ENCODE results near the gene SRPK1. TPM values are rescaled to one million over a fixed set of nuclear protein-coding genes. Genes with fewer than 3 reads are reported as not detected.

Gene SRPK1
- total and polyA plus RNA-seq, 2 of the 8 experiments (the other 6 are each of a cell fraction or from before 2014, with no cell fraction given) = 25.7 to 116 TPM

DNA sequence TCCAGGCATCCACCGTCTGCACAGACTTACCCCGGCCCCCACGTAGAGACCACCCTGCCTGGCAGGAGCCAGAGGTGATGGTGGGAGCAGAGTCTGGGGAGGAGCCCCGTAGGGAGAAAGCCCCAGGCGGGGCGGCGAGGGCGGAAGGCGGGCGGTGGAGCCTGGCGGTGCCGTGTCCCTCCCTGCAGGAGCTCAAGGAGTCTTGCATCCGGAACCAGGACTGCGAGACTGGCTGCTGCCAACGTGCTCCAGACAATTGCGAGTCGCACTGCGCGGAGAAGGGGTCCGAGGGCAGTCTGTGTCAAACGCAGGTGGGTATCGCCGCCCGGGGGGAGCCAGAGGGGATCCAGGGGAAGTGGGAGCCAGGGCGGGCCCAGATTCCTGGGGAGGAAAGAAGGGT, 134.1 kb downstream of the SRPK1 start:
- no peak overlapping the region for H2AK5ac ChIP-seq (ENCODE audit: low read depth, low read length)
- no peak overlapping the region for H2AFZ ChIP-seq (ENCODE audit: low read length)
- FAIRE-seq (no peak), DNase-seq (ENCODE audit: low read depth in 1 of 2, low spot score in 2 of 2) (no peak)
- no peak overlapping the region for H3K9ac ChIP-seq (replicated peaks in 1 of 4; ENCODE audit: extremely low read depth in 1 of 4, low read depth in 3 of 4, low read length in 3 of 4)
- H4K20me1 ChIP-seq (replicated peaks in 1 of 2; ENCODE audit: control insufficient read depth in 1 of 2, insufficient read depth in 2 of 2, low read length in 2 of 2) = no peaks in the 10 kb centered on the region
- no peaks in the 10 kb centered on the region for H3K27me3 ChIP-seq (replicated peaks in 1 of 4; ENCODE audit: control insufficient read depth in 3 of 4, extremely low read depth in 1 of 4, insufficient read depth in 3 of 4, low read length in 3 of 4)
- peaks cover 0 to 5% (median 0%) of the 10 kb centered on the region in 4 experiments; a peak in 3 of 7 replicates for H3K4me1 ChIP-seq (replicated peaks in 1 of 4; ENCODE audit: control insufficient read depth in 3 of 4, insufficient read depth in 4 of 4, low read length in 3 of 4)
- H3K4me3 ChIP-seq (ENCODE audit: extremely low read depth in 1 of 4, insufficient read depth in 2 of 4, low read depth in 3 of 4, low read length in 4 of 4) = no peak overlapping the region
- H2BK15ac ChIP-seq (ENCODE audit: low read length) = 0 out of 2 replicates have a peak overlapping the region, but pooled peaks have one; percentile 61
- TF ChIP-seq CREB1 (IDR thresholded peaks at IDR 0.05) (no peak), JUND (IDR thresholded peaks at IDR 0.05; ENCODE audit: low read length) (no peak), SAP30 (IDR thresholded peaks at IDR 0.05; ENCODE audit: insufficient read depth, insufficient replicate concordance, low read length) (no peak), FOSL1 (IDR thresholded peaks at IDR 0.05; ENCODE audit: insufficient read depth, low read depth, low read length) (no peak), ZNF274 (IDR thresholded peaks at IDR 0.05; ENCODE audit: borderline replicate concordance, extremely low read depth, low read length) (no peak), SUZ12 (IDR thresholded peaks at IDR 0.05; ENCODE audit: low read length) (no peak)
- H3K23ac ChIP-seq (ENCODE audit: insufficient read length) = no peak overlapping the region
- no peak overlapping the region for H3K56ac ChIP-seq (replicated peaks; ENCODE audit: insufficient read length, low read depth, low read length)
- no peak overlapping the region for H4K8ac ChIP-seq (ENCODE audit: extremely low read depth, insufficient read depth, low read length)
- H3K14ac ChIP-seq (ENCODE audit: insufficient read length) = no peak overlapping the region
- H3K9me3 ChIP-seq (ENCODE audit: insufficient read depth in 2 of 2, low read depth in 1 of 2, low read length in 1 of 2) = no peaks in the 10 kb centered on the region
- ChIA-PET POLR2A (ENCODE audit: partially characterized antibody) (interaction anchor here (0.8 to 4.1 kb wide), 4 partner anchors 10 to 47 kb away, joined by 3 to 29 read pairs (median 9); partner anchors contain the start of gene CLPS), CTCF (ENCODE audit: partially characterized antibody) (interaction anchor here (1.1 to 3.5 kb wide), 3 partner anchors 11 to 308 kb away, joined by 3 to 27 read pairs (median 3); partner anchors contain the start of gene CLPS)
- no peaks in the 10 kb centered on the region for H3K23me2 ChIP-seq (ENCODE audit: low read depth, low read length)
- no peaks in the 10 kb centered on the region for H3K79me1 ChIP-seq (ENCODE audit: low read depth, low read length)
- peak overlapping the region; percentile 16; the same call in 1 of the 2 replicates for H2BK5ac ChIP-seq (ENCODE audit: low read depth, low read length)
- no peak overlapping the region for H4K5ac ChIP-seq (ENCODE audit: insufficient read length, low read depth, low read length)
- H2BK120ac ChIP-seq (replicated peaks; ENCODE audit: low read depth, low read length) = no peak overlapping the region
- no peak overlapping the region for H3K4me2 ChIP-seq (ENCODE audit: insufficient read depth in 1 of 2, low read depth in 2 of 2, low read length in 2 of 2)
- peak overlapping the region; percentile 25 for H3K4ac ChIP-seq (replicated peaks; ENCODE audit: insufficient read length, low read depth, low read length)
- no peaks in the 10 kb centered on the region for H3K36me3 ChIP-seq (ENCODE audit: control insufficient read depth in 2 of 4, insufficient read depth in 4 of 4, low read length in 3 of 4)
- no peak overlapping the region; the same call in 1 of the 2 replicates for H3K18ac ChIP-seq (ENCODE audit: extremely low read depth, low read length)
- H2BK20ac ChIP-seq (ENCODE audit: low read length) = no peak overlapping the region
- H2BK12ac ChIP-seq (ENCODE audit: low read depth, low read length) = no peak overlapping the region
- no peak overlapping the region for H3K27ac ChIP-seq (ENCODE audit: low read depth, low read length)
- 94% methylated on average over 25 of the region's 25 CpGs; no CpG with 5 or more reads in 1 of the 2 experiments for WGBS, 2 experiments (ENCODE audit: extremely low coverage in 1 of 2, insufficient coverage in 1 of 2, insufficient read length in 1 of 2, insufficient replicate concordance in 2 of 2, low coverage in 1 of 2, low lambda C conversion rate in 2 of 2, missing lambda C conversion rate in 1 of 2)
- H3K79me2 ChIP-seq (ENCODE audit: control insufficient read depth in 1 of 2, insufficient read depth in 2 of 2, low read length in 2 of 2) = no peaks in the 10 kb centered on the region
- no peak overlapping the region for H4K91ac ChIP-seq (replicated peaks; ENCODE audit: insufficient read length, low read length)
